Upper lobe of right lung (tissue), 1 donor: Measurements from ENCODE around the gene SEZ6. TPM values are rescaled to one million over a fixed set of nuclear protein-coding genes. Genes with fewer than 3 reads are reported as not detected.

Experiments used
- ATAC-seq: fragments of 200-7000 bp; cut with Tn5 transposase; one replicate; pipeline ENCODE4 v1.9.1; 2020; ENCODE audit warnings: mild to moderate bottlenecking, moderate library complexity
- DNase-seq: peaks from one replicate; pipeline ENCODE4 v3.0.0-alpha.2; 2020
- H3K27ac ChIP-seq: fragments of 200-600 bp; one replicate; pipeline ENCODE4 v1.8.0; 2022
- H3K27me3 ChIP-seq: fragments of 200-600 bp; one replicate; pipeline ENCODE4 v1.8.0; 2022; ENCODE audit warnings: mild to moderate bottlenecking
- H3K36me3 ChIP-seq: fragments of 200-600 bp; one replicate; pipeline ENCODE4 v1.8.0; 2022
- H3K4me1 ChIP-seq: fragments of 200-600 bp; one replicate; pipeline ENCODE4 v1.8.0; 2022
- H3K4me3 ChIP-seq: fragments of 200-600 bp; one replicate; pipeline ENCODE4 v1.8.0; 2022; ENCODE audit warnings: mild to moderate bottlenecking
- H3K9me3 ChIP-seq: fragments of 200-600 bp; one replicate; pipeline ENCODE4 v1.8.0; 2022
- intact Hi-C: fragments of 100-400 bp; cut with DNase I; formaldehyde crosslinking; loops from one replicate; pipeline ENCODE4 v1.11.0; 2022
- total RNA-seq: library from RNA; stranded (reverse); fragmentation: NEBNext Ultra II Directional; extraction: Animal tissue kit (Norgen Biotek cat#: 25700); gene quantifications from one replicate; pipeline ENCODE4 v1.2.1, GENCODE V29; 2021
- TF ChIP-seq, protein P1 (sequence below): fragments of 200-600 bp; IDR thresholded peaks from one replicate; pipeline ENCODE4 v1.8.0; 2022; ENCODE audit warnings: antibody characterized with exemption
- donor health status: DM: no; HTN: yes; CAD: no; lungs with severe emphysema.

Gene SEZ6
- total RNA-seq, 1 donor from 2014 or later, result not detected

DNA sequence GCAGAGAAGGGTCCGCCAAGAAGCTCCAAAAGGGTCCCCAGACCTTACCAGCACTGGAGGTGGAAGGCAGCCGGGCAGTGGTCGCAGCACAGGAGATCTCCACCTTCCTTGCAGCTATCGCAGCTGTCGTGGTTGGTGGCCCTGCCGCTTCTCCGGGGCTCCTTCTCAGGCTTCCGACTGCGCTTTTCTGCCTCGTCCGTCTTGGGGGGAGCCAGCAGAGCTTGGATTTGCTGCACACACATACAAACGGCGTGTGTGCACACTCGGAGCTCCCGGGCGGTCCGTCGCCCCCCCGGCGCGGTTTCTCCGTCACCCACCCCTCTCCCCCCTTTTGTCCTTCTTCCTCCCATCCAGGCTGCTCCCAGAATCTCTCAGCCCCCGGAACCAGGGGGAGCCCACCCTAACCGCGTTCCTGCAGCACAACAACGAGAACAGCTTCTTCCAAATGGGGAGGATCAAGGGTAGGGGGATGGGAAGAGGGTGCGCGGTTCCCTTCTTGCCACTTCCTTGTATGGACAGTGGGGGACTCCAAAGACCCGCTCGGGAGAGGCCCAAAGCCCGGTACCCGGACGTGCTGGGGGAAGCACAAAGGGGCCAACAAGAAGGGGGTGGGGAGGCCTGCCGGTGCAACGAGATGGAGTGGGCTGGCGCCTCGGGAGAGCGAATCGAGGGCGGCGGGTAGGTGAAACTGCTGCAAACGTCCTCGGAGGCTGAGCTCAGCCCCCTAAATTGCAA lies 55.6 kb downstream of the SEZ6 start:
- no peaks in the 10 kb centered on the region for H3K36me3 ChIP-seq
- H3K27me3 ChIP-seq, result no peaks in the 10 kb centered on the region
- H3K4me3 ChIP-seq, result peak overlapping the region; percentile 89
- DNase-seq (peak; percentile 81), ATAC-seq (no peak)
- TF ChIP-seq, protein P1, sequence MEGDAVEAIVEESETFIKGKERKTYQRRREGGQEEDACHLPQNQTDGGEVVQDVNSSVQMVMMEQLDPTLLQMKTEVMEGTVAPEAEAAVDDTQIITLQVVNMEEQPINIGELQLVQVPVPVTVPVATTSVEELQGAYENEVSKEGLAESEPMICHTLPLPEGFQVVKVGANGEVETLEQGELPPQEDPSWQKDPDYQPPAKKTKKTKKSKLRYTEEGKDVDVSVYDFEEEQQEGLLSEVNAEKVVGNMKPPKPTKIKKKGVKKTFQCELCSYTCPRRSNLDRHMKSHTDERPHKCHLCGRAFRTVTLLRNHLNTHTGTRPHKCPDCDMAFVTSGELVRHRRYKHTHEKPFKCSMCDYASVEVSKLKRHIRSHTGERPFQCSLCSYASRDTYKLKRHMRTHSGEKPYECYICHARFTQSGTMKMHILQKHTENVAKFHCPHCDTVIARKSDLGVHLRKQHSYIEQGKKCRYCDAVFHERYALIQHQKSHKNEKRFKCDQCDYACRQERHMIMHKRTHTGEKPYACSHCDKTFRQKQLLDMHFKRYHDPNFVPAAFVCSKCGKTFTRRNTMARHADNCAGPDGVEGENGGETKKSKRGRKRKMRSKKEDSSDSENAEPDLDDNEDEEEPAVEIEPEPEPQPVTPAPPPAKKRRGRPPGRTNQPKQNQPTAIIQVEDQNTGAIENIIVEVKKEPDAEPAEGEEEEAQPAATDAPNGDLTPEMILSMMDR, result no peak
- H3K9me3 ChIP-seq, result no peaks in the 10 kb centered on the region
- peak overlapping the region; percentile 95 for H3K27ac ChIP-seq
- intact Hi-C loops, result no loop called here
- H3K4me1 ChIP-seq, result peaks cover 41% of the 10 kb centered on the region

DNA sequence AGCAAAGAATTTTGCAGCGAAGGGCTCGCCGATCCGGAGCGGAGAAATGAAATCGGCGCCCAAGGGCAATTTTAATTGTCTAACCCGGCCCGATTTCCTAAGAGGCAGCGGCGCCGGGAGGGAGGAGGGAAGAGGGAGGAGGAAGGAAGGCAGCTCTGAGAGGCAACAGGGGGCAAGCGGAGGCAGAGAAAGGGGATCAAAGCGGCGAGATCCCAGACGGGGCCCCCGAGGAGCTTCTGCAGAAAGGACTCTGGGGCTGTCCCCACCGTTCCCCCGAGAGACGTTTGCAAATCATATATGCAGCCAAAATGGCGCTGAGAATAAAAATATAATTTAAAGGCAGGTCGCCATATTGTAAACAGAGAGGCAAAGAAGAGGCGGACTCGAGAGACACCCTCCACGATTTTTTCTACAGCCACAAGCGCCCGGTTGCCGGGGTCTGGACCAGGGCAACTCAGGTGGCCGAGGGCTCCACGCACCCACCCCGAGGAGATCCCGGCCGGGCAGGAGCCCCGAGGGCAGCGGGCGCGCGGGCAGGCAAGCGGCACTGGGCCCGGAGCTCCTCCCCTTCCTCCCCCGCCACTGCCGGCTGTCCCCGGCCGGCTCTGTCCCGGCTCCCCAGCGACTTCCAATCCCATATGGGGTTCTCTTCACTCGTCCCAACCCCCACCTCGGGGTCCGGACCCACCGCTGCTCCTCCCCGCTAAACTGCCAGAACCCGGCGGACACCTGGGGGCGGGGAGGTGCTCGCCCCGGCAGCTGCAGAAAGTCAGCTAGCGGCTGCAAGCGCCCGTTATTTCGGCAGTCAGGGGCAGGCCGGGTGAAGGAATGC lies 56.4 kb downstream of the SEZ6 start:
- Histone ChIP-seq H3K36me3 (no peaks in the 10 kb centered on the region), H3K4me3 (peak overlapping the region; percentile 89), H3K27ac (peak overlapping the region; percentile 95), H3K27me3 (no peaks in the 10 kb centered on the region), H3K9me3 (no peaks in the 10 kb centered on the region), H3K4me1 (peaks cover 46% of the 10 kb centered on the region)
- TF ChIP-seq, protein P1, result no peak
- DNase-seq (peak; percentile 87), ATAC-seq (peak; percentile 4)
- intact Hi-C loops, result no loop called here

DNA sequence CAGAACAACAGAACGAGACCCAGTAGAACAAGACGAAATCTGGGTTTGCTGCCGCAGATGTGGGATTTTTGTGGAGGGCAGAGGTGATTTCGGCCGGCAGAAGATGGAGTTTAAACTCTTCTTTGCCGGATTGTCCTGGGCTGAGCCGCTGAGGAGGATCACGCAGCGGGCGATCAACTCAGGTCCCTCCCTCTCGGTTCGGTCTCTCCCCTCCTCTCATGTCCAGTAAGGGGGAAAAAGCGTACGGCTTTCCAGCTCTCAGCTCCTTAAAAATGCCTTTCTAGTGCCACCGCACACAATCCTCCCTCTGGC lies 57.0 kb downstream of the SEZ6 start:
- intact Hi-C loops, result no loop called here
- Histone ChIP-seq H3K4me1 (peaks cover 46% of the 10 kb centered on the region), H3K4me3 (peak overlapping the region; percentile 89), H3K27ac (peak overlapping the region; percentile 95), H3K36me3 (no peaks in the 10 kb centered on the region), H3K27me3 (no peaks in the 10 kb centered on the region), H3K9me3 (no peaks in the 10 kb centered on the region)
- no peak for DNase-seq
- no peak for ATAC-seq
- TF ChIP-seq, protein P1, result no peak

DNA sequence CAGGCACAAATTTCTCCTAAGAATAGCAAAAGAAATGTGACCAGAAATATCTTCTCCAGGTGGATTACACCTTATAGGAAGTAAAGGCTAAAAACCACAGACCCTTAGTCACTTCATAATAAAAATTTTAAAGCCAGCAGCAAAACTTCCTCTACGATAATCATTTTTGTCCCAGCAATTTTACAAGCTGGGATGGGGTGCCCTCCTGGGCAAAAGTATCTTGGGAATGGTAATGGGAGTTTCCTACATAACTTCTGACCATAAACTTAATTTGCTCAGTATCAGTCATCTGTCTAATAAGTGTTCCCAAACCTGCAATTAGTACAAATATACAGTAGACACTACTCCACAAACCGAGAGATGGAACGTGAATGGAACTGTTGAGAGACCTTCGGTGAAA lies 57.5 kb downstream of the SEZ6 start:
- Histone ChIP-seq H3K27ac (peak overlapping the region; percentile 95), H3K36me3 (peaks cover 4% of the 10 kb centered on the region), H3K4me1 (peaks cover 46% of the 10 kb centered on the region), H3K9me3 (no peaks in the 10 kb centered on the region), H3K27me3 (no peaks in the 10 kb centered on the region), H3K4me3 (peak overlapping the region; percentile 89)
- ATAC-seq (no peak), DNase-seq (no peak)
- intact Hi-C loops, result no loop called here
- TF ChIP-seq, protein P1, result no peak

DNA sequence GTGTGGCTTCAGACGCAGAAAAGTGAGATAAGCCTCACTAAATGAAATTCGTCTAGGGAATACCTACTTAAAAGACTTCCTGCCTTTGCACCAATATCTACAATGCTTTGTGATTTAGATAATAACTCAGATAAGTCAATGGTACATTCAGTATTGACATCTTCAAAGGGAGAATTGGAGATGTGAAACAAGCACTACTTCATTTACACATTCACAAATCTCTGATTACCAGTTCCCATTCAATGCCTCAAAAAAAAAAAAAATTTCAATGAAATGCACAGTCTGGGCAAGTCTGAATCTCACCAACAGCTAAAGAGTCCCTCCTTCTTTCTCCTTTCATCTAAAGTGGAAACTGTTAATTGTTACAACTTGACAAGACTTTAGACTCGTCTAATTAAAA lies 58.2 kb downstream of the SEZ6 start:
- intact Hi-C loops, result no loop called here
- H3K4me3 ChIP-seq, result peak overlapping the region; percentile 89

More for the DNA sequence above, 58.2 kb downstream of the SEZ6 start:
- H3K4me1 ChIP-seq, result peaks cover 42% of the 10 kb centered on the region
- H3K27me3 ChIP-seq, result no peaks in the 10 kb centered on the region
- H3K9me3 ChIP-seq, result no peaks in the 10 kb centered on the region
- TF ChIP-seq, protein P1, result no peak
- ATAC-seq (no peak), DNase-seq (no peak)
- peak overlapping the region; percentile 95 for H3K27ac ChIP-seq
- H3K36me3 ChIP-seq, result peaks cover 10% of the 10 kb centered on the region
